Heart right ventricle (tissue), 16 donors: ENCODE data around the gene SGO2. TPM values are rescaled to one million over a fixed set of nuclear protein-coding genes. Genes with fewer than 3 reads are reported as not detected.
"Not testable (repeated sequence)": the region's sequence is repeated elsewhere in the genome, so short reads cannot be mapped to it uniquely, and the experiment has no call there.

Experiments
- ATAC-seq, 8 donors: fragments of 200-7000 bp; cut with Tn5 transposase; one replicate each; pipeline ENCODE4 v1.9.1; 2020; ENCODE audit warnings: mild to moderate bottlenecking in 8 of 8, moderate library complexity in 8 of 8, moderate number of reproducible peaks in 1 of 8
- DNase-seq, 2 donors: peaks; one replicate each; pipeline ENCODE4 v3.0.0-alpha.2; 2020
- H3K27ac ChIP-seq, 10 donors: fragments of 200-600 bp; sonication (generic) in 2 of 10; one replicate each; pipeline versions ENCODE4 v1.5.0 to v1.8.0; 2020 to 2022; ENCODE audit warnings: mild to moderate bottlenecking in 3 of 10
- H3K27me3 ChIP-seq, 7 donors: fragments of 200-600 bp; one replicate each; pipeline ENCODE4 v1.8.0; 2021 to 2022; ENCODE audit warnings: mild to moderate bottlenecking in 2 of 7
- H3K36me3 ChIP-seq, 9 donors: fragments of 200-600 bp; sonication (generic) in 1 of 9; one replicate each; pipeline versions ENCODE4 v1.5.0 to v1.8.0; 2020 to 2022; ENCODE audit warnings: mild to moderate bottlenecking in 2 of 9
- H3K4me1 ChIP-seq, 9 donors: fragments of 200-600 bp; sonication (generic) in 1 of 9; one replicate each; pipeline versions ENCODE4 v1.5.0 to v1.8.0; 2020 to 2022; ENCODE audit warnings: mild to moderate bottlenecking in 4 of 9
- H3K4me3 ChIP-seq, 10 donors: fragments of 200-600 bp; sonication (generic) in 2 of 10; one replicate each; pipeline versions ENCODE4 v1.5.0 to v1.8.0; 2020 to 2022; ENCODE audit warnings: mild to moderate bottlenecking in 7 of 10, moderate library complexity in 2 of 10
- H3K9me3 ChIP-seq, 11 donors: fragments of 200-600 bp in 10 of 11; sonication (generic) in 2 of 11; one replicate each; pipeline versions ENCODE4 v1.5.0 to v1.8.0; 2013 to 2022; ENCODE audit warnings: mild to moderate bottlenecking in 2 of 11, control low read depth in 1 of 11, moderate library complexity in 1 of 11
- WGBS, 2 donors: extraction: QIAGEN DNeasy Blood & Tissue Kit; methylation state at CpG; one replicate each; pipeline ENCODE4 v1.1.7; 2013; ENCODE audit warnings: inconsistent platforms in 1 of 2; 5-methylcytosine and 5-hydroxymethylcytosine counted together
- intact Hi-C, 10 donors: fragments of 100-400 bp; cut with DNase I; formaldehyde crosslinking; loops; one replicate each; pipeline versions ENCODE4 v1.11.1 to v1.14.2; 2022
- polyA plus RNA-seq, 2 donors: library from polyadenylated mRNA; stranded (reverse); fragments of 200-250 nt; gene quantifications; one replicate each; pipeline ENCODE4 v1.2.3, GENCODE V29; 2013
- total RNA-seq, 10 donors: library from RNA; stranded (reverse); fragmentation: NEBNext Ultra II Directional in 3 of 10; extraction: Animal tissue kit (Norgen Biotek cat#: 25700) in 3 of 10; gene quantifications; one replicate each; pipeline versions ENCODE4 v1.2.1 to v1.2.4, GENCODE V29; 2021 to 2023
- TF ChIP-seq, protein P1 (sequence below), 9 donors: fragments of 200-600 bp; sonication (generic) in 2 of 9; IDR thresholded peaks; one replicate each; pipeline versions ENCODE4 v1.5.0 to v1.8.0; 2021 to 2022; ENCODE audit warnings: antibody characterized with exemption in 9 of 9, mild to moderate bottlenecking in 5 of 9, moderate library complexity in 1 of 9
- donor health status: Arrhythmogenic right ventricular cardiomyopathy.
- donor health status: ischemic (EF 13 %, LVEDD 7.1; RV severe dilation, severe dysfunction).
- donor health status: healthy with polysubstance abuse.
- donor health status: DM: no; HTN: yes; CAD: no.
- donor health status: DM: no; HTN: no; CAD: no.
- donor health status: ischemic (EF 25% LVEDD 6.9; RV normal size, moderate dysfunction).
- donor health status: ischemic (EF 25% LVEDD 5.7; RV mildly dilated, moderate dysfunction).
- donor health status: healthy.
- donor health status: DM: yes; HTN: yes; CAD: no.
- donor health status: Ischemic cardiomyopathy.
- donor health status: ischemic (EF 35%, LVEDD 5.7; RV mildly dilated, moderate dysfunction).
- donor health status: nonischemic (EF 11% LVEDD 7.7; RV severe dilation, severe dysfunction).
- donor health status: DM: yes; HTN: yes; CAD: no.
- donor health status: PGD.
- donor health status: ischemic (EF 29% LVEDD 5.4; RV normal size, mild dysfunction).
- donor health status: nonischemic (EF 23%, LVEDD 6.1; RV moderate dilation, normal function).

The SGO2 gene
- total and polyA plus RNA-seq, 12 donors = 0.59 to 2.9 (median 1.1) TPM

DNA sequence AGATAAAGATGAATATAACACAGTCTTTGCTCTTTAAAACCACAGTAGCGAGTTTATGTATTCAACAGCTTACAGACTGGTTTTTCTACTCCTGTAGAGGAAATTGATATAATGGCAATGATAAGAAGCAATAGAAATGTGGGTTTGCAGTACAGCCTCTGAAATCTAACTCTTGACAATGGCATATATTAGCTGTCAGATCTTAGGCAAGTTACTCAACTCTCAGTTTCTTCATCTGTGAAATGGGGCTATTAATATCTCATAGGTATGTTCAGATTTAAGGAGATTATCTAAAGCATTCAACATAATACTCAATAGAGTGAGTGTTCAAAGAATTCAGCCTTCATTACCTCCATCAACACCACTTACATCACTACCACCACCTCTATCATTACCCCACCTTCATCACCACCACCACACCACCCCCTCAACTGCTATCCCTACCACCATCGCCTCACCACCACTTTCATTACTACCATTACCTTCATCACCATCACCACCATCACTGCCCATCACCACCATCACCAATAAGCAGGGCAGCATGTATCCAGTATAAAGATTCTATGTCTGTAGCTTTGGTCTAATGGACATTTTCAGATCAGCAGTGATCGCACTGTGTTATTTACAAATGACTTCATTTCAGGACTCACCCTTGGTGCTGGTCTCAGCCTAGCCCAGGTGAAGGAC is 82.5 kb downstream of the SGO2 start:
- TF ChIP-seq, protein P1, sequence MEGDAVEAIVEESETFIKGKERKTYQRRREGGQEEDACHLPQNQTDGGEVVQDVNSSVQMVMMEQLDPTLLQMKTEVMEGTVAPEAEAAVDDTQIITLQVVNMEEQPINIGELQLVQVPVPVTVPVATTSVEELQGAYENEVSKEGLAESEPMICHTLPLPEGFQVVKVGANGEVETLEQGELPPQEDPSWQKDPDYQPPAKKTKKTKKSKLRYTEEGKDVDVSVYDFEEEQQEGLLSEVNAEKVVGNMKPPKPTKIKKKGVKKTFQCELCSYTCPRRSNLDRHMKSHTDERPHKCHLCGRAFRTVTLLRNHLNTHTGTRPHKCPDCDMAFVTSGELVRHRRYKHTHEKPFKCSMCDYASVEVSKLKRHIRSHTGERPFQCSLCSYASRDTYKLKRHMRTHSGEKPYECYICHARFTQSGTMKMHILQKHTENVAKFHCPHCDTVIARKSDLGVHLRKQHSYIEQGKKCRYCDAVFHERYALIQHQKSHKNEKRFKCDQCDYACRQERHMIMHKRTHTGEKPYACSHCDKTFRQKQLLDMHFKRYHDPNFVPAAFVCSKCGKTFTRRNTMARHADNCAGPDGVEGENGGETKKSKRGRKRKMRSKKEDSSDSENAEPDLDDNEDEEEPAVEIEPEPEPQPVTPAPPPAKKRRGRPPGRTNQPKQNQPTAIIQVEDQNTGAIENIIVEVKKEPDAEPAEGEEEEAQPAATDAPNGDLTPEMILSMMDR (IDR thresholded peaks at IDR 0.05) = no peak
- intact Hi-C loops = no loop called here
- Histone ChIP-seq H3K4me1 (peaks cover 0 to 17% (median 0%) of the 10 kb centered on the region in 9 donors), H3K27ac (no peak overlapping the region), H3K27me3 (no peaks in the 10 kb centered on the region), H3K9me3 (peaks cover 0 to 9% (median 0%) of the 10 kb centered on the region in 11 donors), H3K4me3 (no peak overlapping the region), H3K36me3 (no peaks in the 10 kb centered on the region)
- no peak for ATAC-seq
- no peak for DNase-seq
- WGBS, 2 donors = 73 to 74% methylated on average over 3 of the region's 3 CpGs

DNA sequence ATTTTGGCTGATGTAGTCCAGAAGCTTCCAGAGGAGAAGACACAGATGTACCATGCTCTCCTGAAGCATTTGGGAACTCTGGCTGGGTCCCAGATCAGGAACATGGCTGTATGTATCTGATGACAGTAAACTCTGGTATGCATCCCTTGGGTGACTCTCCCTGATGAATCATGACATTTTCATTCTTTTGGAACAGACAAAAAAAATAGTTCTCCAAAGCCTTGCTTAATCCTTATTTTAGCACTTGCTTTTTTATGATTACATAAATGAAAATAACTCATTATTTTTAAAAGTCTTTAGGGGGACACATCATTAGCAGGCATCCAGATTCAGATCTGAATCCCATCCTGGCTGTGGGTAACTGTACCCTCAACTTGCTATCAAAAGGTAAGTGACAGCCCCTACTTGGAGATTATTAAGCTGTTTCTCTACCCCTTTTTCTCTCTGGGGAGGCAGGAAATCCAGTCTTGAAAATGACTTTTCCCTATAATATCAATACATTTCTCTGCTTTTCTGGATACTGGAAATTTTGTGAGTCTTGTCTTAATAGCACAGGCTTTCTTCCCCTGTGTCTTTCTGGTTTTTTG is 83.1 kb downstream of the SGO2 start:
- no peak overlapping the region for H3K27ac ChIP-seq
- ATAC-seq = peak in 1 of 8 donors; percentile 85

GRCh38 chr2:200610217-200610616 is 84.2 kb downstream of the SGO2 start:
- ATAC-seq, H3K4me3 ChIP-seq, H3K27me3 ChIP-seq, H3K27ac ChIP-seq, intact Hi-C loops, H3K36me3 ChIP-seq, H3K9me3 ChIP-seq, H3K4me1 ChIP-seq, DNase-seq: not testable (repeated sequence)
- 87 to 96% methylated on average over 3 of the region's 3 CpGs for WGBS, 2 donors

More for the DNA sequence above, 83.1 kb downstream of the SGO2 start:
- Histone ChIP-seq H3K4me3 (no peak overlapping the region), H3K27me3 (no peaks in the 10 kb centered on the region), H3K9me3 (peaks cover 0 to 9% (median 0%) of the 10 kb centered on the region in 11 donors), H3K4me1 (peaks cover 0 to 14% (median 0%) of the 10 kb centered on the region in 9 donors), H3K36me3 (no peaks in the 10 kb centered on the region)
- no peak for DNase-seq
- intact Hi-C loops = no loop called here
- TF ChIP-seq, protein P1 (IDR thresholded peaks at IDR 0.05) = no peak

- no peaks in the 10 kb centered on the region for H3K27me3 ChIP-seq
- peaks cover 0 to 18% (median 0%) of the 10 kb centered on the region in 9 donors for H3K4me1 ChIP-seq
- H3K27ac ChIP-seq = no peak overlapping the region
- ATAC-seq = no peak
- intact Hi-C loops = no loop called here
- TF ChIP-seq, protein P1 (IDR thresholded peaks at IDR 0.05) = no peak
- no peak overlapping the region for H3K4me3 ChIP-seq
- no peaks in the 10 kb centered on the region for H3K36me3 ChIP-seq
- 85 to 86% methylated on average over 4 of the region's 4 CpGs for WGBS, 2 donors
- DNase-seq = no peak
- no peaks in the 10 kb centered on the region for H3K9me3 ChIP-seq
These were observed 87.7 kb downstream of the SGO2 start for GRCh38 chr2:200613692-200614091.

DNA sequence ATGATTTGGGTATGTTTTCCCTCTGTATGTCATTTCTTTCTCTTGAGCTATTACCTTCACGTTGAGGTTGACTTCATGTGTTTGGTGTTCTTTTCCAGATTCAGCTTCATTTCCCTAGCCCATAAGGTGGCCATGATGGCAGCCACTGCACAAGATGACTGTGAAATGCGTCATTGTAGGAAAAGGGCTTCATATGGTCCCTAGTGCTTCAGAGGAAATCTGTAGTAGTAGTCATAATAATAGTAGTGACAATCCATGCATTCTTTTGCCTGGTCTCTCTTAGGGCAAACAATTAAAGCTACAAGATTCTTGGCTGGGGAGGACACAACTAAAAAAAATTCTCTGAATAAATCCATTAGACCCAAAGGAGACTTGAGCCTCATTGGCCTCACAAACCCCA is 88.2 kb downstream of the SGO2 start:
- TF ChIP-seq, protein P1 (IDR thresholded peaks at IDR 0.05) = no peak
- Histone ChIP-seq H3K27ac (no peak overlapping the region), H3K27me3 (no peaks in the 10 kb centered on the region), H3K4me1 (peaks cover 0 to 17% (median 0%) of the 10 kb centered on the region in 9 donors), H3K4me3 (no peak overlapping the region), H3K9me3 (no peaks in the 10 kb centered on the region), H3K36me3 (no peaks in the 10 kb centered on the region)
- DNase-seq (no peak), ATAC-seq (no peak)
- 84 to 86% methylated on average over 2 of the region's 2 CpGs for WGBS, 2 donors
- intact Hi-C loops = no loop called here
